WI38 (cell line): Measurements from ENCODE around the gene PTPRK.

Source experiments
- H3K4me3 ChIP-seq: 2 replicates; pipeline ENCODE4 v1.5.1; 2011; ENCODE audit warnings: low read depth, mild to moderate bottlenecking, control low read depth, low read length
- TF ChIP-seq, protein P1 (sequence below): IDR thresholded peaks from 2 replicates; pipeline ENCODE4 v1.5.1; 2012; ENCODE audit warnings: low read depth, mild to moderate bottlenecking, control low read depth, low read length

PTPRK gene

DNA sequence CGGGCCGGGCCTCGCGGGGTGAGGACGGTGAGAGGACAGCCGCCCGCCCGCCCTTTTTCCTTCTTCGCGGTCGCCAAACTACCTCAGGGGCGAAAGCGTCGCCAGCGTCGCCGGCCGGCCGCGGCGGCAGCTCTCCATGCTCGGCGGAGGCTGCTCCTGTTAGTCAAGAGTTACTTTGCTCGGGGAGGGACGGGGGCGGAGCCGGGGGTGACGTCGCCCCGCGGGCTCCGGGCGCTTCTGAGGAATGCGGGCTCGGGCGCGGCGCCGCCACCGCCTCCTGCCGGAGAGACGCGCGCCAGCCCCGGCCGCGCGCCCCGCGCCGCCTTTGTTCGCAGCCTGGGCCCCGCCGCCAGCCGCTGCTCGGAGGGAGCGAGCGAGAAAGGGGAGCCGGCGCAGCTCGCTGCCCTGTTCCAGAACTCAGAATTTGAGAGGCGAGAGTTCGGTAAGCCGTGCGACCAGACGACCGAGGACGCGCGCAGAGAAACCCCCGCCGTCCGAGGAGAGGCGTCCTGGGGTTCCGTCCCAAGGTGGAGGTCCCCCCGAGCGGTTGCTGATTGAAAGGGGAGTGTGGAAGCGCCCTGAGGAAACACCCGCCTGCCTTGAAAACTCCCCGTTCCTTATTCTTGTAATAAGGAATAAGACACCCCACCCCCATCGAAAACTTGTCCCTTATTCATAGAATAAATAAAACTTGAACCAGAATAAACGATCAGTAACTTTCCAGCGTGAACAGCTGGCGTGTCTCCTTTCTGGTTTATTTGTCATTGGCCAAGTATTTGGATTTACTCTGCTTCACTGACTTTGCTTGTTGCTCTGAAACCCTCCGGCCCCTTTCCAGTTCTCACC lies at the start of gene PTPRK:
TSS of gene PTPRK (minus strand) at position 164 of the 846 bp plus-strand sequence. CDS start 241 bp downstream, outside the sequence.
- H3K4me3 ChIP-seq = peak within 1 kb of the TSS; percentile 95
- TF ChIP-seq, protein P1, sequence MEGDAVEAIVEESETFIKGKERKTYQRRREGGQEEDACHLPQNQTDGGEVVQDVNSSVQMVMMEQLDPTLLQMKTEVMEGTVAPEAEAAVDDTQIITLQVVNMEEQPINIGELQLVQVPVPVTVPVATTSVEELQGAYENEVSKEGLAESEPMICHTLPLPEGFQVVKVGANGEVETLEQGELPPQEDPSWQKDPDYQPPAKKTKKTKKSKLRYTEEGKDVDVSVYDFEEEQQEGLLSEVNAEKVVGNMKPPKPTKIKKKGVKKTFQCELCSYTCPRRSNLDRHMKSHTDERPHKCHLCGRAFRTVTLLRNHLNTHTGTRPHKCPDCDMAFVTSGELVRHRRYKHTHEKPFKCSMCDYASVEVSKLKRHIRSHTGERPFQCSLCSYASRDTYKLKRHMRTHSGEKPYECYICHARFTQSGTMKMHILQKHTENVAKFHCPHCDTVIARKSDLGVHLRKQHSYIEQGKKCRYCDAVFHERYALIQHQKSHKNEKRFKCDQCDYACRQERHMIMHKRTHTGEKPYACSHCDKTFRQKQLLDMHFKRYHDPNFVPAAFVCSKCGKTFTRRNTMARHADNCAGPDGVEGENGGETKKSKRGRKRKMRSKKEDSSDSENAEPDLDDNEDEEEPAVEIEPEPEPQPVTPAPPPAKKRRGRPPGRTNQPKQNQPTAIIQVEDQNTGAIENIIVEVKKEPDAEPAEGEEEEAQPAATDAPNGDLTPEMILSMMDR = 0 out of 2 replicates have a peak, but pooled peaks have one; percentile 12

DNA sequence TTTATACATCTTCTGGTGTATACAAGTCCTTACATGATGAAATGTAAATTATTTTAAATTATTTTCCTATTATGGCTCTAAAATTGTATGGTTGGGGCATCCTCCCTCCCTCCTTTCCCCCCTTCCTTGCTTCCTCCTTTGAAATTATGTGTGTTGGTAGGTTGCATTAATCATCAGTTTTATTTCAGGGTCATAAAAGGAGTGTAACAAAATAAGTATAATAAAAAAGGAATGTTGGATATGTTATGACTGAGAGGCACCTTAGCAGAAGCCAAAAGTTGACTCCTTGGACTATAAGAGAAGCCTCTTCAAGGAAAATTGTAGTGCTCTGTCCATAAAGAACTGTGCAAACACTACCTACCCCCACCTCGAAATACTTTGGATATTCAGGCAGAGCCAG lies 46.6 kb upstream of the PTPRK start:
- no peak overlapping the region for H3K4me3 ChIP-seq
- TF ChIP-seq, protein P1 = no peak

DNA sequence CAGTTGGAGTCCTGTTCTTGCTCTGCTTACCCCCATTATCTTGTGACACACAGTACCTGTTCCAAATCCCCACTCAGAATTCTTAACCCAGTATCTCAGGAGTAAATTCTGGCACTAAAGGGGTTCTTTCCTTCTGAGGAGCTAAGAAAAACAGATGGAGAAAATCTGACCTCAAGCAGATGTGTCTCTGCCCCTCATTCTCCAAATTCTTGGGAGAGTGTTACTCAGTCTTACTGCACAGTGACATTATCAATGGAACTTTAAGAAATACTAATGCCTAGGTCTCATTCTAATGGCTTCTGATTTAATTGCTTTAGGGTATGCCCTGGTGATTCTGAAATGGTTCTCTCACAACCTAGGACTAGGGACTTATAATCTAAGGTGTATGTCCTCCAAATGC lies 40.6 kb upstream of the PTPRK start:
- TF ChIP-seq, protein P1 = no peak
- no peak overlapping the region for H3K4me3 ChIP-seq

DNA sequence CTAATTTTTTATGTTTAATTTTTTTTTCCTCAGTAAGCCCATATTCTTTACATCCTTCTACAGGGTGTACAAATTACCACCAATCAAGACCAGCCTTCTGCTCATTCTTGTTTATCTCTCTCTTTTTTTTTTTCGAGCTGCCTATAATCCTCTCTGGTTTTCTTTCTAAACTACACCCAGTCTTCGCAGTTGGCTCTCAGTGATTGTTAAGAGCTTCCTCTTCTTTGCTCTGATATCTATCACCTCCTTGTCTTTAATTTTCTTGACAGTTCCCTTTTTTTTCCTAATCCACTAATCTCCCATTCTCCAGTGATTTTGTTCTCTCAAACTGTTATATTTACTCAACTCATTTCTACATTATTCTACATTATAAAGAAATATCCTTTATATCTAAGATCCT lies 38.5 kb upstream of the PTPRK start:
- TF ChIP-seq, protein P1 = no peak
- no peak overlapping the region for H3K4me3 ChIP-seq

DNA sequence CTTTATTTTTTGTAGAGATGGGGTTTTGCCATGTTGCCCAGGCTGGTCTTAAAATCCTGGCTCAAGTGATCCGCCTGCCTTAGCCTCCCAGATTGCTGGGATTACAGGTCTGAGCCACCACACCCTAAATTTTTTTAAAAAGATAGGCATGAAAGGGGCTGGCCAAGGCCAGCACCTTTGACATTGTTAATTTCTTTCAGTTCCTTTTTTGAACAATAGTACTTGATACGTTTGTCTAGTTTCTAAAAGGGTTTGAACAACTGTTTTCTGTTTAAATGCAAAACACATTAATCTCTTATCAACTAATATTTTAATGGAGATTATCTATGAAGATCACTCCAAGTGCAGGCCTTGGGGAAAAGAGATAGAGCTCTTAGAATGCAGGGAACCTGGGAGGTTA lies 37.6 kb upstream of the PTPRK start:
- TF ChIP-seq, protein P1 = no peak
- no peak overlapping the region for H3K4me3 ChIP-seq

DNA sequence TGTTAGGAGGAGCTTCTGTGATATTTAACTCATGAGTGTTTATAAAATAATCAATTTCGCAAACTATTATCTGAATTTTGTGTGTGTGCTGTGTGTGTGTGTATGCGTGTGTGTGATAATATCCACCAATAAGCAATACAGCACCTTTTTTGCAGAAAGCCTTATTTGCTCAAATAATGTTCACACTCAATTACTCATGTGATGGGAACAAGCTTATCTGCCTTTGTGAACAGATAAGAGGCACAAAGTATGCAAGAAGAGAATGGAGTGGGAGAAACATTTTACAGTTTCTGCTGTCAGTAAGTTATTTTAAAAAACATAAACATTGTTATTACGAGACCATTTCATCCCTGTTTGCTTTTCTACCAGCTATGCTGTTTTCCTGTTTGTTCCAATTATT lies 36.7 kb upstream of the PTPRK start:
- TF ChIP-seq, protein P1 = no peak

DNA sequence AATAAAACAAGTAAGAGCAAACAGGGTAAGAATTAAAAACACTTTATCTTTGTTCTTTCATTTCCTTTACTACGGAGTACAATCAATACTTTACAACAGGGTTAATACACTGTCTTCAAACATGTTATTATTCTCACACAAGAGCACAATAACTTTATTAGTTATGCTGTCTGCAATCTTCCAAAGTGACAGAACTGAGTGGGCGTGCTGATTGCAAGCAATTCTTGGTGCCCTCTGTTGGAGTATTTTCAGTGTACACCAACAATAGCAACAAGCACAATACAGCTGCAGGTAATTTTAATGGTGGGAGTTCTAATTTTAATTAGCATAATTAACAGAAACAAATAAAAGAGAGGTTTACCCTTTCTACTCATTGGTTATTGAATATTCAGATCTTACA lies 33.9 kb upstream of the PTPRK start:
- no peak overlapping the region for H3K4me3 ChIP-seq
- TF ChIP-seq, protein P1 = no peak

More for the DNA sequence above, 36.7 kb upstream of the PTPRK start:
- no peak overlapping the region for H3K4me3 ChIP-seq
